KMS-11 (cell line): ENCODE results near the gene MEAK7.

Experiments
- H2AFZ ChIP-seq: fragments of 200-600 bp; sonication (generic); 2 replicates; pipeline ENCODE4 v1.6.1; 2016; ENCODE audit warnings: antibody characterized with exemption, mixed run types, low read depth
- H3K27ac ChIP-seq: fragments of 200-600 bp; sonication (generic); 2 replicates; pipeline ENCODE4 v1.6.1; 2016; ENCODE audit warnings: mild to moderate bottlenecking, mixed run types
- H3K27me3 ChIP-seq: fragments of 200-600 bp; sonication (generic); 2 replicates; pipeline ENCODE4 v1.6.1; 2017; ENCODE audit warnings: mild to moderate bottlenecking, low read depth, mixed run types, moderate library complexity; ENCODE audit not compliant: insufficient read depth
- H3K36me3 ChIP-seq: fragments of 200-600 bp; sonication (generic); 2 replicates; pipeline ENCODE4 v1.6.1; 2017; ENCODE audit warnings: mild to moderate bottlenecking, mixed run types; ENCODE audit not compliant: insufficient read depth
- H3K4me1 ChIP-seq: fragments of 200-600 bp; sonication (generic); 2 replicates; pipeline ENCODE4 v1.6.1; 2016; ENCODE audit warnings: mild to moderate bottlenecking, low read depth, mixed run types; ENCODE audit not compliant: poor library complexity, severe bottlenecking
- H3K4me2 ChIP-seq: fragments of 200-600 bp; sonication (generic); 2 replicates; pipeline ENCODE4 v1.7.0; 2016; ENCODE audit warnings: mild to moderate bottlenecking, mixed run types
- H3K4me3 ChIP-seq: fragments of 200-600 bp; sonication (generic); IDR thresholded peaks from 2 replicates; pipeline ENCODE4 v1.6.1; 2017; ENCODE audit warnings: low read depth, low read length, mixed read lengths; ENCODE audit not compliant: insufficient read depth
- H3K79me2 ChIP-seq: fragments of 200-600 bp; sonication (generic); 2 replicates; pipeline ENCODE4 v1.6.1; 2016; ENCODE audit warnings: low read depth, mixed run types; ENCODE audit not compliant: insufficient read depth
- H3K9ac ChIP-seq: fragments of 200-600 bp; sonication (generic); 2 replicates; pipeline ENCODE4 v1.6.1; 2016; ENCODE audit warnings: mild to moderate bottlenecking, mixed run types
- H4K20me1 ChIP-seq: fragments of 200-600 bp; sonication (generic); 2 replicates; pipeline ENCODE4 v1.6.1; 2016; ENCODE audit warnings: mild to moderate bottlenecking, mixed run types; ENCODE audit not compliant: insufficient read depth
- CTCF ChIP-seq: fragments of 200-600 bp; sonication (generic); conservative IDR thresholded peaks from 2 replicates; pipeline ENCODE4 v1.6.1; 2017; ENCODE audit warnings: low read depth, mild to moderate bottlenecking, antibody characterized with exemption, low read length, moderate library complexity, mixed read lengths

Gene MEAK7

DNA sequence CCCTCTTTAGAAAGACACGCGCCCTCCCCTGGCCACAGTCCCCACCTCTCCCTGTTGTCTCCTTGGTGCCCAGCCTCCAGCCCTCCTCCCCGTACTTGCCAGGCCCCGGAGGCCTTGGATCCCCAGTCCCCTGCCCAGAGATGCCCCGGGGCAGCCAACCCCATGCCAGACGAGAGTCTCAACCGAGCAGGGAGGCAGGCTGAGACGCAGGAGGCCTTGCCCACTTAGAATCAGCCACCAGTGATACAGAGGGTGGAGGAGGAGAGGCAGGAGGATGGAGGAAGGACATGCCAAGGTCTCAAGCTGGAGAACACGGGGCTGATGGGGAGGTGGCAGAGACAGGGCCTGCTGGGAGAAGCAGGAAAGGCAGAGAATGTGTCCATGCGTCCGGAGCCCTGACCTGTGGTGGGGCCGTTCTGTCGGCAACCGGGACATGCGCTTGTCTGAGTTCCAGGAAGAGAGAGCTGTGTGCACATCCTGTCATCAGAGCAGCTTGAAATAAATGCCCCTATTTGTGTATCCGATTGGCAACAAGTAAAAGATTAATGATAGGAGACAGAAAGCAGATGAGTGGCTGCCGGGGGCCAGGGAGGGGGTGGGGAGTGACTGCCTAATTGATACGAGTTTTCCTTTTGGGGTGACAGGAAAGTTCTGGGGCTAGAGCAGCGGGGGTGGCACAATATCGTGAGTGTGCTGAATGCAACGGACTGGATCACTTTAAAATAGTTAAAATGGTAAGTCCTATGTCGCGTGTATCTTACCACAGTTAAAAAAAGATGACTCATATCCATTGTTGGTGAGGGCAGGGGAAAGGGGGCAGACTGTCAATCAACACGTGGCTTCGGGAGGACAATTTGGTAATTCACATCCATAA, 44.7 kb upstream of the MEAK7 start:
- Histone ChIP-seq H2AFZ (no peak overlapping the region), H3K4me3 (no peak overlapping the region), H3K27me3 (peaks cover 29% of the 10 kb centered on the region), H3K4me2 (no peak overlapping the region), H3K4me1 (no peaks in the 10 kb centered on the region), H3K27ac (no peak overlapping the region), H4K20me1 (no peaks in the 10 kb centered on the region), H3K36me3 (no peaks in the 10 kb centered on the region), H3K9ac (no peak overlapping the region), H3K79me2 (no peaks in the 10 kb centered on the region)
- no peak for TF ChIP-seq CTCF

DNA sequence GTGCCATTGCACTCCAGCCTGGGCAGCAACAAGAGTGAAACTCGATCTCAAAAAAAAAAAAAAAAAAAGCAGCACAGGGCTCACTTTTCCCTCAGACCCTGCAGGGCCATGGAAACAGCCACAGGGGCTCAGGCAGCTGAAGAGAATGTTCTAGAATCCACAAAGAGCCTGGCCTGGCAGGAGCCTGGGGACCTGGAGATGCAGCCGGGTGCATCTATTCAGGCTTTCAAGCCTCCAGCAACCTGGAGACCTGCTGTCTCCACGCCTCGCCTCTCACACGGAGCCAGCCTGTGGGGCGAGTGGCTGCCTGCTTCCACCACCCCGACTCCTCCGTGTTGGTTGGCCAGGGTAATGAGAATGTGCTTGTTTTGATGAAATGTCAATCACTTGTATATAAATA, 44.0 kb upstream of the MEAK7 start:
- no peaks in the 10 kb centered on the region for H3K4me1 ChIP-seq

DNA sequence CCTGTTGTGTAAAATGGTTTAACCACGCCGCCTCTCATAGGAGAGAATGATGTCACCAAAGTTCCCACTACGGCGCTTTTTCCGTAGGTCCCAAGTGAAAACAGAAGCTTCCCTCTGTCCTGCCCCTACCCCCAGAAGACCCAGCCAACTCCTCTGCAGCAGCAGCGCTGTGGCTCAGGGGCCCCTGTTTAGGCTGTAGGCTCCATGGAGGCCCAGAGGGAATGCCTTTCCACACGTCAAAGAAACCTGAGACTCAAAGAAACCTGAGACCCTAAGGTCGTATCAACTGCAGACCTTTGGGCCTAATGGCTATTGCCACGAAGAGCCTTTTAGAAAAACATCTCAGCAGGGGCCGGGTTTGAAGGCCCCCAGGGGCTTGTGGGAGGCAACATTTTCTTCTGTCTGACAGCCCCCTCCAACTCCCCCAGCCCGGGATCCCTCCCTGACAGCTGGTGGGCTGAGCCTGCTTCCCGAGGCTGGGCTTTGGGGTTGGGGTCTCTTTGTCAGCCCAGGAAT, 43.1 kb upstream of the MEAK7 start:
- Histone ChIP-seq H3K27ac (no peak overlapping the region), H4K20me1 (no peaks in the 10 kb centered on the region), H3K27me3 (peaks cover 35% of the 10 kb centered on the region), H3K79me2 (no peaks in the 10 kb centered on the region), H3K4me3 (no peak overlapping the region), H3K4me1 (no peaks in the 10 kb centered on the region), H3K9ac (no peak overlapping the region), H3K36me3 (no peaks in the 10 kb centered on the region), H2AFZ (no peak overlapping the region), H3K4me2 (no peak overlapping the region)
- no peak for TF ChIP-seq CTCF

More for the DNA sequence above, 44.0 kb upstream of the MEAK7 start:
- no peak overlapping the region for H3K27ac ChIP-seq
- no peak overlapping the region for H2AFZ ChIP-seq
- H3K79me2 ChIP-seq = no peaks in the 10 kb centered on the region
- H3K9ac ChIP-seq = no peak overlapping the region
- no peaks in the 10 kb centered on the region for H4K20me1 ChIP-seq
- no peak for TF ChIP-seq CTCF
- H3K4me2 ChIP-seq = no peak overlapping the region
- H3K4me3 ChIP-seq = no peak overlapping the region
- no peaks in the 10 kb centered on the region for H3K36me3 ChIP-seq
- H3K27me3 ChIP-seq = peaks cover 31% of the 10 kb centered on the region

DNA sequence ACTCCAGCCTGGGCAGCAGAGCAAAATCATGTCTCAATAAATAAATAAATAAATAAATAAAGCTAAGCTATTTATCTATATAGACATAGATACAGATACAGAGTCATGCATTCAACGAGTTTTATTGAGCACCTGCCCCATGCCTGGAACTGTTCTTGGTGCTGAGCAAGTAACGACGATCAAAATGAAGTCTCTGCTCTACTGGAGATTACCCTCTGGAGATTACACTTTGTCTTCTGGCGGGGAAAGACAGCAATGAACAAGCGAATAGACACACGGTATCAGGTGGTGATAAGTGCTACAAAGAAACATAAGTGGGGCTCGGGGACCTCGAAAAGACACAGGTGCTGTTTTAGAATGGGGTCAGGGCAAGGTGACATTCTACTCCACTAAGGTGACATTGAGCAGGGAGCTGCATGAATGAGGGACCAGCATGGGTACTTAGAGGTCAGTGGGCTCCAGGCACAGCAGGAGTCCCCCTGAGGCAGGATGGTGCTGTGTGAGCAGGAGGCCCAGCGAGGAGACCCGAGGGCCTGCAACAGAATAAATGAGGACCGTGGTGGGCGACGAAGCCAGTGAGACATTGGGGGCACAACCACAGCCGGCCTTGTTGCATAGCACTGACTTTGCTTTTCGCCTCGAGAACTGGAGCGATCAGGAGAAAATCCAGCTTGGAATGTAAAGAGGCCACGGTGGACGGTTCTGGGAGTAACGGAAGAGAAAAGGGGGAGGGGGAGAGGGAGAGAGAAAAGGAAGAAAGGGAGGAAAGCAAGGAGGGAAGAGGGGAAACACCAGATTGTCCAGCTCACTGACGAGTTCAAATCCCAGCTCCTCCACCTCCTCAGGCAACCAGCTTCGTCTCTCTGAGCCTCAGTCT, 42.4 kb upstream of the MEAK7 start:
- Histone ChIP-seq H3K4me2 (no peak overlapping the region), H3K9ac (no peak overlapping the region), H3K79me2 (no peaks in the 10 kb centered on the region), H4K20me1 (no peaks in the 10 kb centered on the region), H3K4me1 (no peaks in the 10 kb centered on the region), H3K27ac (no peak overlapping the region), H2AFZ (no peak overlapping the region), H3K4me3 (no peak overlapping the region), H3K36me3 (no peaks in the 10 kb centered on the region), H3K27me3 (peaks cover 35% of the 10 kb centered on the region)
- TF ChIP-seq CTCF = no peak
